Sciatic nerve (tissue), 2 donors: Measurements from ENCODE around the gene MRPS31. TPM values are rescaled to one million over a fixed set of nuclear protein-coding genes. Genes with fewer than 3 reads are reported as not detected.

ENCODE experiments used
- ATAC-seq: fragments of 200-7000 bp; cut with Tn5 transposase; one replicate; pipeline ENCODE4 v1.9.1; 2020; ENCODE audit warnings: mild to moderate bottlenecking, moderate library complexity
- DNase-seq: peaks from one replicate; pipeline ENCODE4 v3.0.0-alpha.2; 2020; ENCODE audit warnings: low spot score
- intact Hi-C: fragments of 100-400 bp; cut with DNase I; formaldehyde crosslinking; loops from one replicate; pipeline ENCODE4 v1.14.2; 2022
- microRNA-seq: library from miRNA; unstranded; fragments of <30 nt; microRNA quantifications from one replicate; pipeline ENCODE4 v1.2.0, GENCODE V29; 2020
- total RNA-seq: library from RNA; stranded (reverse); fragmentation: NEBNext Ultra II Directional; extraction: Animal tissue kit (Norgen Biotek cat#: 25700); gene quantifications from one replicate; pipeline ENCODE4 v1.2.1, GENCODE V29; 2021
- donor health status: DM: no; HTN: no; CAD: no.
- donor health status: DM: no; HTN: no; CAD: no.

MRPS31 gene
- total RNA-seq, 1 donor from 2014 or later: 21.1 TPM

- DNase-seq: no peak
- no peak for ATAC-seq
- intact Hi-C loops: no loop called here
Measured at GRCh38 chr13:40688781-40689180, 82.2 kb downstream of the MRPS31 start.

DNA sequence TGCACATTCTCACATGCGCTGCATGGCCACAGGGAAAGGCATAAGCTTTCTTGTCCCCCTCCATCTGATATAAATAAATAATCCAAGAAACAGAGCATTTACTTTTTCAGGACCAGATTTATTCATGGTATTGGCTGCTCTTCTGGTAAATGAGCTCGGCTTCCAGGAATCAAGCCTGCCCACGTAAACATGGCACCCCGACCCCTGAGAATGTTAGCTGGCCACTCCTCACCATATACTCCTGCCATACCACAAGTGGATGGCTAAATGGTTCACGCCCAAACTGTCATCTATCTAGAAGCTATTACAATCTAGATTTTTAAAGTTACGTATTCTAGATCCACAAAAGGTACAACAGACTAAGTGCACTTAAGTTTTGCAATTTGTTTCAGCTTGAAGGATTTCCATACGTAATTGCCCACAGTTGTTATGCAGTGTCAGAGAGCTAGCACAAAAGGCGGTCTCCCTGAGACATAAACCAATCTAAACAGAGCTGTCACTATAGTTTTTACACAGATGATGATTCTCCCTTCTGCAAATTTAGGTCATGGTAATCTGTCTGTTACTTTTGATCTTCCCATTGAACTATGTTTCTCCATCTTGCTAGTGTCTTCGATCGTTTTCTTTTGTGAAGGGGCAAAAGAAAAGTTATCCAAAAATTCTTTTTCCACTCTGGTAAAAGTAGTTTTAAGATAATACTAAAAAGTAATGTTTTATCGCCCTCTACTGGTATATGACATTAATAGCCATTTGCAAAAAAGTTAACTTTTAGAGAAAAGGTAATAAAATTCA lies 88.3 kb downstream of the MRPS31 start:
- ATAC-seq: peak; percentile 46

GRCh38 chr13:40681341-40682146 lies 89.4 kb downstream of the MRPS31 start:
- DNase-seq (no peak), ATAC-seq (peak; percentile 59)
- intact Hi-C loops: loop anchor here (5.0 kb wide), 2 partner anchors 619 to 914 kb away; no protein-coding TSS in a partner anchor

More for the DNA sequence above, 88.3 kb downstream of the MRPS31 start:
- DNase-seq: no peak
- intact Hi-C loops: loop anchor here (5.0 kb wide), 2 partner anchors 620 to 915 kb away; no protein-coding TSS in a partner anchor

GRCh38 chr13:40680659-40681323 lies 90.2 kb downstream of the MRPS31 start:
- no peak for DNase-seq
- ATAC-seq: no peak
- intact Hi-C loops: loop anchor here (5.0 kb wide), 2 partner anchors 618 to 913 kb away; no protein-coding TSS in a partner anchor

DNA sequence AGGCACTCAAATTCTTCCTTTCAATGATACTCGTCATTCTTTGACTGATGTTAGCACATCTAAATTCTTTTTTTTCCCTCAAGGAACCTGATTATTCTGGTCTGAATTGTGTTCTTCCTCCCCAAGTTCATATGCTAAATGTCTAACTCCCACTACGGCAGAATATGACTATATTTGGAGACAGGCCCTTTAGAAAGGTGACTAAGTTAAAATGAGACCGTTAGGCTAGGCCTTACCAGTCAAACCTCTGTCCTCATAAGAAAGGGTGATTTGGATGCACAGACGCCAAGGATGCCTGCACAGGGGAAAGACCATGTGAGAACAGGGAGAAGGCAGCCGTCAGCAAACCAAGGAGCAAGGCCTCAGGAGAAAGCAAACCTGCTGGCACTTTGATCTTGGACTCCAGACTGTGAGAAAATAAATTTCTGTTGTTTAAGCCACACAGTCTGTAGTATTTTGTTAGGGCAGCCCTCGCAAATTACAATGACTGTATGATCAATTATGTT lies 91.5 kb downstream of the MRPS31 start:
- DNase-seq: no peak
- ATAC-seq: no peak

More for the DNA sequence above, 91.5 kb downstream of the MRPS31 start:
- intact Hi-C loops: no loop called here

Small RNA genes lying within 50 kb of the gene (microRNA-seq; reads per million reads assigned to microRNA genes)
- gene MIR320D1: not detected
- gene MIR621: not detected

Other genes starting within 250 kb of the MRPS31 start
- gene FOXO1, start 104.5 kb downstream of the MRPS31 start, total RNA-seq: 57.5 TPM
- gene SLC25A15, start 18.4 kb upstream of the MRPS31 start, total RNA-seq: 3.2 TPM
- 61.7 TPM for gene ELF1, start 248.1 kb upstream of the MRPS31 start, total RNA-seq